A549 (cell line): ENCODE results near the gene CD200R1.

Source experiments
- GATA3 ChIP-seq: IDR thresholded peaks from 2 replicates; pipeline ENCODE4 v1.6.1; 2012; ENCODE audit warnings: borderline replicate concordance
- RFX5 ChIP-seq: fragments of 450-650 bp; IDR thresholded peaks from 2 replicates; pipeline ENCODE4 v1.7.1; 2014; ENCODE audit warnings: antibody characterized with exemption, mild to moderate bottlenecking, moderate library complexity

DNA sequence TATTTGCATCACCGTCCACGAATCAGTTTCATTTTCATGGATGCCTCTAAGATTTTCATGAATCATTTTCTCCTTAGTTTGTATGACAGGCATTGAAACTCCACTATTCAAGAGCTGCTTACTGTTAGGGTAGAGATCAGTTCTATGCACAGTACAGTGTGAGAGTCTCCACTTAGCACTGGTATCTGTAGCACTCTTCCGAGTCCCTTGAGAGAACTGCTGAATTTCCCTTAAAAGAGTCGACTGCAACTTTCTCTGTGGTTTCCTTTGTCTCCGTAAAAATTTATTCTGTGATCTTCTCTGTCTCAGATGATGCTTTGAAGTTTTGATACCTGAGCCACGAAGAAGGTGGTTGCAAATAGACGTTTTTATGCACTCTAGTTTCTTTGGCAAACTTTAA is 30.7 kb upstream of the CD200R1 start:
- TF ChIP-seq GATA3: no peak
- no peak for TF ChIP-seq RFX5
